Panc1 (cell line): Measurements from ENCODE around the gene LITAF. TPM values are rescaled to one million over a fixed set of nuclear protein-coding genes. Genes with fewer than 3 reads are reported as not detected.

ENCODE experiments used
- ATAC-seq: fragments of 200-7000 bp; cut with Tn5 transposase; 2 replicates; pipeline ENCODE4 v1.9.1; 2020; ENCODE audit warnings: mild to moderate bottlenecking, moderate library complexity
- BruUV-seq: library from RNA; stranded (reverse); fragments of 400-500 nt; replicated peaks from 2 replicates; lab custom pipeline; 2021; lab: Mats Ljungman, UMichigan
- CTCF ChIA-PET: fragments of 300-600 bp; sonication (Branson Sonifier 250); formaldehyde crosslinking; loops from one replicate; lab custom pipeline; 2022; ENCODE audit warnings: antibody characterized with exemption; lab: Charles Lee
- POLR2A ChIA-PET: fragments of 300-600 bp; sonication (Branson Sonifier 250); formaldehyde crosslinking; loops from one replicate; lab custom pipeline; 2022; ENCODE audit warnings: antibody characterized with exemption; lab: Charles Lee
- DNase-seq: peaks from one replicate; pipeline ENCODE4 v3.0.0-alpha.2; 2010; ENCODE audit warnings: low read depth, low spot score
- H3K27ac ChIP-seq: 2 replicates; pipeline ENCODE4 v1.5.1; 2011; ENCODE audit warnings: mild to moderate bottlenecking, low read length, inconsistent platforms
- H3K27me3 ChIP-seq: fragments of 200-500 bp; sonication (Bioruptor generic); 2 replicates; pipeline ENCODE4 v1.6.0; 2014; ENCODE audit warnings: low read length, inconsistent platforms; ENCODE audit not compliant: control insufficient read depth, insufficient read depth
- H3K36me3 ChIP-seq: fragments of 200-500 bp; sonication (Bioruptor generic); 2 replicates; pipeline ENCODE4 v1.5.1; 2014; ENCODE audit warnings: inconsistent platforms, mild to moderate bottlenecking, low read length, moderate library complexity; ENCODE audit not compliant: control insufficient read depth, insufficient read depth
- H3K4me1 ChIP-seq: 2 replicates; pipeline ENCODE4 v1.5.1; 2011; ENCODE audit warnings: inconsistent platforms, mild to moderate bottlenecking, low read length, moderate library complexity; ENCODE audit not compliant: control insufficient read depth, insufficient read depth
- H3K4me3 ChIP-seq, 2 experiments: 2 replicates each; pipeline ENCODE4 v1.5.1; 2011 to 2012; ENCODE audit warnings: low read depth in 2 of 2, low read length in 2 of 2, mild to moderate bottlenecking in 2 of 2, inconsistent platforms in 1 of 2, moderate library complexity in 1 of 2
- H3K9me3 ChIP-seq: fragments of 200-500 bp; sonication (Bioruptor generic); 2 replicates; pipeline ENCODE4 v1.5.1; 2014; ENCODE audit warnings: low read depth, mild to moderate bottlenecking, inconsistent platforms, low read length, moderate library complexity; ENCODE audit not compliant: control insufficient read depth, insufficient read depth
- CTCF ChIP-seq: fragments of 450-650 bp; IDR thresholded peaks from 2 replicates; pipeline ENCODE4 v1.5.1; 2017; ENCODE audit warnings: mild to moderate bottlenecking
- POLR2AphosphoS5 ChIP-seq: IDR thresholded peaks from 2 replicates; pipeline ENCODE4 v1.6.1; 2012; ENCODE audit warnings: mild to moderate bottlenecking, low read depth, low read length, moderate library complexity
- REST ChIP-seq, 2 experiments: IDR thresholded peaks; 2 replicates each; pipeline ENCODE4 v1.6.1; 2011 to 2012; ENCODE audit warnings: low read depth in 2 of 2, control low read depth in 1 of 2, low read length in 1 of 2, mild to moderate bottlenecking in 1 of 2, moderate library complexity in 1 of 2; ENCODE audit not compliant: insufficient read depth in 1 of 2
- SIN3A ChIP-seq: IDR thresholded peaks from 2 replicates; pipeline ENCODE4 v1.6.1; 2012; ENCODE audit warnings: low read depth, mild to moderate bottlenecking, low read length, moderate library complexity, borderline replicate concordance; ENCODE audit not compliant: insufficient read depth
- TCF7L2 ChIP-seq: IDR thresholded peaks from 2 replicates; pipeline ENCODE4 v1.6.1; 2011; ENCODE audit warnings: mild to moderate bottlenecking, low read depth, low read length, inconsistent platforms
- in situ Hi-C: cut with HindIII; loops from 2 replicates; pipeline ENCODE4 v1.10.0; 2016; ENCODE audit warnings: low sequenced_read_pairs, low pct_unique_long_range_greater_than_20kb
- intact Hi-C: fragments of 100-400 bp; cut with micrococcal nuclease; formaldehyde crosslinking; loops from one replicate; pipeline ENCODE4 v1.10.0; 2022; ENCODE audit not compliant: unreplicated experiment
- total RNA-seq: library from RNA; stranded (reverse); gene quantifications from one replicate; pipeline ENCODE4 v1.2.1, GENCODE V29; 2021; ENCODE audit not compliant: unreplicated experiment

LITAF gene
- total RNA-seq, 1 experiment from 2014 or later: 85.2 TPM

GRCh38 chr16:11624636-11625607 is 38.2 kb upstream of the LITAF start:
- H3K27ac ChIP-seq: no peak overlapping the region
- no peaks in the 10 kb centered on the region for H3K36me3 ChIP-seq
- in situ Hi-C loops: no loop called here
- intact Hi-C loops: no loop called here
- BruUV-seq: no TSS peak
- no peaks in the 10 kb centered on the region for H3K27me3 ChIP-seq
- no peaks in the 10 kb centered on the region for H3K9me3 ChIP-seq
- no peak overlapping the region for H3K4me3 ChIP-seq
- no peak for TF ChIP-seq TCF7L2
- no peak for TF ChIP-seq REST (IDR thresholded peaks at IDR 0.05; ENCODE audit: insufficient read depth in 1 of 2, low read depth in 2 of 2, low read length in 1 of 2)
- TF ChIP-seq SIN3A: no peak
- TF ChIP-seq CTCF: no peak
- no peak for TF ChIP-seq POLR2AphosphoS5
- POLR2A ChIA-PET: no interaction called here
- CTCF ChIA-PET: no interaction called here
- ATAC-seq (no peak), DNase-seq (no peak)
- H3K4me1 ChIP-seq: no peaks in the 10 kb centered on the region

- intact Hi-C loops (no loop called here), in situ Hi-C loops (no loop called here)
- H3K27ac ChIP-seq: no peak overlapping the region
- H3K9me3 ChIP-seq: no peaks in the 10 kb centered on the region
- DNase-seq (no peak), ATAC-seq (no peak)
- no peaks in the 10 kb centered on the region for H3K4me1 ChIP-seq
- no peak for TF ChIP-seq POLR2AphosphoS5
- no peak for TF ChIP-seq SIN3A
- TF ChIP-seq TCF7L2: no peak
- TF ChIP-seq CTCF: no peak
- no peak for TF ChIP-seq REST (IDR thresholded peaks at IDR 0.05; ENCODE audit: insufficient read depth in 1 of 2, low read depth in 2 of 2, low read length in 1 of 2)
- no peaks in the 10 kb centered on the region for H3K27me3 ChIP-seq
- no peaks in the 10 kb centered on the region for H3K36me3 ChIP-seq
- ChIA-PET POLR2A (no interaction called here), CTCF (no interaction called here)
- no TSS peak for BruUV-seq
- H3K4me3 ChIP-seq: no peak overlapping the region
Observed at GRCh38 chr16:11624205-11624604, 37.5 kb upstream of the LITAF start.
